Gastrocnemius medialis (tissue), 4 donors: ENCODE results near the gene GYG1. TPM values are rescaled to one million over a fixed set of nuclear protein-coding genes. Genes with fewer than 3 reads are reported as not detected.

Source experiments
- ATAC-seq, 2 donors: fragments of 150-250 bp; one replicate each; pipeline ENCODE4 v1.9.1; 2016
- DNase-seq, 2 donors: peaks; one replicate each; pipeline ENCODE4 v3.0.0-alpha.2; 2019
- H3K27ac ChIP-seq, 4 donors: fragments of 200-600 bp; sonication (generic); 1 replicate in 1 of 4; 2 replicates in 3 of 4; pipeline ENCODE4 v1.5.1; 2016 to 2018; ENCODE audit warnings: mild to moderate bottlenecking in 2 of 4, moderate library complexity in 1 of 4
- H3K27me3 ChIP-seq, 3 donors: fragments of 200-600 bp; sonication (generic) in 2 of 3; 1 replicate in 1 of 3; 2 replicates in 2 of 3; pipeline versions ENCODE4 v1.5.1 to v1.6.0; 2016 to 2019; ENCODE audit warnings: mild to moderate bottlenecking in 1 of 3, moderate library complexity in 1 of 3
- H3K36me3 ChIP-seq, 2 donors: fragments of 200-600 bp; sonication (generic) in 1 of 2; one replicate each; pipeline ENCODE4 v1.5.1; 2017 to 2018
- H3K4me1 ChIP-seq, 2 donors: fragments of 200-600 bp; sonication (generic) in 1 of 2; one replicate each; pipeline ENCODE4 v1.5.1; 2016 to 2017; ENCODE audit warnings: mild to moderate bottlenecking in 2 of 2
- H3K4me3 ChIP-seq, 4 donors: fragments of 200-600 bp; sonication (generic) in 3 of 4; 1 replicate in 1 of 4; 2 replicates in 3 of 4; pipeline ENCODE4 v1.5.1; 2016 to 2019; ENCODE audit warnings: mild to moderate bottlenecking in 2 of 4
- H3K9me3 ChIP-seq, 3 donors: fragments of 200-600 bp; sonication (generic) in 2 of 3; 1 replicate in 1 of 3; 2 replicates in 2 of 3; pipeline ENCODE4 v1.5.1; 2016 to 2019
- CTCF ChIP-seq, 5 experiments: fragments of 450-650 bp in 3 of 5; fragments of 200-600 bp in 2 of 5; sonication (generic) in 2 of 5; IDR thresholded peaks in 4 of 5; conservative IDR thresholded peaks in 1 of 5; 1 replicate in 4 of 5; 2 replicates in 1 of 5; pipeline ENCODE4 v1.5.1; 2016 to 2019; ENCODE audit warnings: antibody characterized with exemption in 5 of 5, mild to moderate bottlenecking in 3 of 5, moderate library complexity in 3 of 5
- POLR2A ChIP-seq, 2 donors: fragments of 450-650 bp; IDR thresholded peaks; one replicate each; pipeline ENCODE4 v1.6.1; 2017; ENCODE audit warnings: antibody characterized with exemption in 2 of 2, mild to moderate bottlenecking in 2 of 2, moderate library complexity in 2 of 2
- in situ Hi-C, 4 donors: fragments of 200-750 bp; cut with MboI; loops; one replicate each; pipeline versions ENCODE4 v1.15.0 to v1.8.0; 2017; ENCODE audit warnings: low sequenced_read_pairs in 4 of 4
- intact Hi-C: fragments of 100-400 bp; cut with DNase I; formaldehyde crosslinking; loops from one replicate; pipeline ENCODE4 v1.15.1; 2023; ENCODE audit warnings: low total_unique reads
- total RNA-seq, 4 donors: library from RNA; depleted of rRNA; stranded (reverse); fragments of >200 nt; gene quantifications; one replicate each; pipeline versions ENCODE4 v1.1.0 to v1.2.3, GENCODE V29; 2016

Gene GYG1
- total RNA-seq, 4 donors from 2014 or later, result 298 to 526 (median 331) TPM

DNA sequence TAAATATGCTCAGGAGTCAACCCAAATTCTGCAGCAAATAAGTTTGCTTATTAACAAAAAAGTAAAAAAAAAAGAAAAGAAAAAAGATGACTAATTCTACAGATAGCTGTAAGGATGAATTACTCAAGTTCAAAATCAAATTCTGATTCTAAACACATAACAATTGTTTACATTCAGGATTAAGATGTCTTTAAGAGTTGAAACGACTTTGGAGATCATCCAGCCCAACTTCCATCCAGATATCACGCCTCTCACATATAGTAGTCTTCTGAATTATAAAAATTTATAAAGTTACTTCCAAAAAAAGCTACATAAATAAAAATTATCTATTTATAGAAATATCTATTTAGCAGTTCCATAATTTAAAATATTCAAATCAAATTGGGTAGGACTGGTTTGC, 39.8 kb downstream of the GYG1 start:
- TF ChIP-seq POLR2A (IDR thresholded peaks at IDR 0.05), result no peak
- no peak for TF ChIP-seq CTCF (IDR thresholded peaks at IDR 0.05 in 4 of 5, conservative IDR thresholded peaks at IDR 0.05 in 1 of 5)
- no peak for DNase-seq
- Histone ChIP-seq H3K27me3 (no peaks in the 10 kb centered on the region), H3K27ac (no peak overlapping the region), H3K4me1 (no peaks in the 10 kb centered on the region), H3K36me3 (peaks cover 0 to 28% of the 10 kb centered on the region in 2 donors), H3K9me3 (no peaks in the 10 kb centered on the region), H3K4me3 (no peak overlapping the region)
- intact Hi-C loops, result no loop called here
- in situ Hi-C loops, result no loop called here
- ATAC-seq, result no peak

DNA sequence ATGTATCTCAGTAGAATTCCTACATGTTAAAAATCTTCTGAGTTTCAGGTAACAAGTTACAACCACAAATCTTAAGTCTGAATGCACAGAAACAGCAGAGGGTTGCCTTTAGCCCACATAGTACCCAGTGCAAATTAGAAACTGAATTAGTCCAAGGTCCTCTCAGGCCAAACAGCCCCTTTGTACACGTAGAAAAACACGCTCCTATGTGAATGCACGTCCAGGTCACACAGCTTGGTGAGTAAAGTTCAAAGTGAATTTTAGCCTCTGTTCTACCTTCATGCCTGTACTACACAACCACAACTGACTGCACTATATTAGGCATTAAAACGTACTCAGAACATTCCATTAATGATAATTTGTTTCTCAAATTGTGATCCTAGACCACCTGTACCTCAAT, 46.3 kb downstream of the GYG1 start:
- intact Hi-C loops, result no loop called here
- Histone ChIP-seq H3K9me3 (no peaks in the 10 kb centered on the region), H3K27ac (no peak overlapping the region), H3K4me1 (no peaks in the 10 kb centered on the region), H3K36me3 (peaks cover 0 to 29% of the 10 kb centered on the region in 2 donors), H3K4me3 (no peak overlapping the region), H3K27me3 (no peaks in the 10 kb centered on the region)
- in situ Hi-C loops, result no loop called here
- DNase-seq (no peak), ATAC-seq (no peak)
- TF ChIP-seq POLR2A (IDR thresholded peaks at IDR 0.05) (no peak), CTCF (IDR thresholded peaks at IDR 0.05 in 4 of 5, conservative IDR thresholded peaks at IDR 0.05 in 1 of 5) (no peak)

DNA sequence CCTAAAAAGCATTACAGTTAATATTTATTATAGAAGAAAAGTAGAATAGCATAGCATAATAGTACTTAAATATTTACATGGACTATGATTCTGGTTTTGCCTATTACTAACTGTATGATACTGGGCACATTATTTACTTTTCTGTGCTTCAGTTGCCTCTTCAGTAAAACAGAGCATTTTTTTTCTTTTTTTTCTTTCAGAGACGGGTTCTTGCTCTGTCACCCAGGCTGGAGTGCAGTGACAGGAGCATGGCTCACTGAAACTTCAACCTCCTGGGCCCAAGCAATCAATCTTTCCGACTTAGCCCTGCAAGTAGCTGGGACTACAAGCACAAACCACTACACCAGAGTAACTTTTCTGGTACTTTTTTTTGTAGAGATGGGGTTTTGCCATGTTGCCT, 47.0 kb downstream of the GYG1 start:
- no peak overlapping the region for H3K27ac ChIP-seq
- intact Hi-C loops (no loop called here), in situ Hi-C loops (no loop called here)
- no peaks in the 10 kb centered on the region for H3K9me3 ChIP-seq
- peaks cover 0 to 29% of the 10 kb centered on the region in 2 donors for H3K36me3 ChIP-seq
- H3K4me1 ChIP-seq, result no peaks in the 10 kb centered on the region
- no peak for ATAC-seq
- H3K4me3 ChIP-seq, result no peak overlapping the region
- no peaks in the 10 kb centered on the region for H3K27me3 ChIP-seq
- no peak for DNase-seq
- TF ChIP-seq CTCF (IDR thresholded peaks at IDR 0.05 in 4 of 5, conservative IDR thresholded peaks at IDR 0.05 in 1 of 5) (no peak), POLR2A (IDR thresholded peaks at IDR 0.05) (no peak)

GRCh38 chr3:149042789-149043386, 51.5 kb downstream of the GYG1 start:
- intact Hi-C loops (no loop called here), in situ Hi-C loops (no loop called here)
- Histone ChIP-seq H3K4me3 (no peak overlapping the region), H3K4me1 (no peaks in the 10 kb centered on the region), H3K36me3 (peaks cover 0 to 22% of the 10 kb centered on the region in 2 donors), H3K27ac (no peak overlapping the region), H3K27me3 (no peaks in the 10 kb centered on the region), H3K9me3 (no peaks in the 10 kb centered on the region)
- TF ChIP-seq CTCF (IDR thresholded peaks at IDR 0.05 in 4 of 5, conservative IDR thresholded peaks at IDR 0.05 in 1 of 5) (no peak), POLR2A (IDR thresholded peaks at IDR 0.05) (no peak)
- no peak for ATAC-seq
- no peak for DNase-seq
